ENCODE results near the gene STIM1. TPM values are rescaled to one million over a fixed set of nuclear protein-coding genes. Genes with fewer than 3 reads are reported as not detected.

The STIM1 gene
- total RNA-seq, 4 donors from 2014 or later, result 42.2 to 71.0 (median 51.1) TPM

DNA sequence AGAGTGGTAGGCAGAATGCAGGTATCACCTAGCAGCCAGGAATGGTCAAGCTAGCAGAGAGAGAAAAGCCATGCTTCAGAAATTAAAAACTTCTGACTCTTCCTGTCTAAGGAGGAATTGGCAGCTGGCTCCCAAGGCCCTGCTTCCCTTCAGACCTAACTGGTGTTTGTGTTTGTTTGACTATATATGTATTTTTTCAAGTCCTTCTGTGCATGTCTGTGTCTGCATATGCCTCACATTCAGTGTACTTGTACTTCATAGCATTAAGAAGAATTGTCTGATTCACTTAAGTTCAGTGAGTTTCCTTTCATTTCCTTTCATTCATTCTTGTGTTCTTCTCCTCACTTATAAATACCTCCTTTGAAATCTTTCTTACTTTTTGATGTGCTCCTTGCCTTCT lies 130.2 kb downstream of the STIM1 start:
- ATAC-seq (ENCODE audit: low FRiP score), result no peak
- DNase-seq (ENCODE audit: low spot score), result no peak
- TF ChIP-seq, protein P1, sequence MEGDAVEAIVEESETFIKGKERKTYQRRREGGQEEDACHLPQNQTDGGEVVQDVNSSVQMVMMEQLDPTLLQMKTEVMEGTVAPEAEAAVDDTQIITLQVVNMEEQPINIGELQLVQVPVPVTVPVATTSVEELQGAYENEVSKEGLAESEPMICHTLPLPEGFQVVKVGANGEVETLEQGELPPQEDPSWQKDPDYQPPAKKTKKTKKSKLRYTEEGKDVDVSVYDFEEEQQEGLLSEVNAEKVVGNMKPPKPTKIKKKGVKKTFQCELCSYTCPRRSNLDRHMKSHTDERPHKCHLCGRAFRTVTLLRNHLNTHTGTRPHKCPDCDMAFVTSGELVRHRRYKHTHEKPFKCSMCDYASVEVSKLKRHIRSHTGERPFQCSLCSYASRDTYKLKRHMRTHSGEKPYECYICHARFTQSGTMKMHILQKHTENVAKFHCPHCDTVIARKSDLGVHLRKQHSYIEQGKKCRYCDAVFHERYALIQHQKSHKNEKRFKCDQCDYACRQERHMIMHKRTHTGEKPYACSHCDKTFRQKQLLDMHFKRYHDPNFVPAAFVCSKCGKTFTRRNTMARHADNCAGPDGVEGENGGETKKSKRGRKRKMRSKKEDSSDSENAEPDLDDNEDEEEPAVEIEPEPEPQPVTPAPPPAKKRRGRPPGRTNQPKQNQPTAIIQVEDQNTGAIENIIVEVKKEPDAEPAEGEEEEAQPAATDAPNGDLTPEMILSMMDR (IDR thresholded peaks at IDR 0.05), result no peak

DNA sequence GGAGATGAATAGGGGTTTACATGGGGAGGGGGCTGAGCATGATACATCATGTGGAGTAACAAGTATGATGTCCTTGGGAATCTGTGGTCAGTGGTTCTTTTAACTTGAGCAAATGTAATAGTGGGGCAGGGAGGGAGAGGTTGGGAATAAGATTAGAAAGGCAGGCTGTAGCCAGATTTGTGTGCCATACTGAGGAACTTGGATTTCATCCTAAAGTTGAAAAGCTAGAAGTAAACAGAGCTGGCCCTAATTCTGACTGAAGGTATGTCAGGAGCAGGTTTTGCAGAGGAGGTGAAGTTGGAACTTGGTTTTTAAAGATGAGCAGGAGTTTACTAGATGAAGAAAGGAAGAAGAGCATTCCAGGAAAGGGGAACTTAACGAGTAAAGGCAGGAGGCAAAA lies 130.8 kb downstream of the STIM1 start:
- no peak for ATAC-seq (ENCODE audit: low FRiP score)

DNA sequence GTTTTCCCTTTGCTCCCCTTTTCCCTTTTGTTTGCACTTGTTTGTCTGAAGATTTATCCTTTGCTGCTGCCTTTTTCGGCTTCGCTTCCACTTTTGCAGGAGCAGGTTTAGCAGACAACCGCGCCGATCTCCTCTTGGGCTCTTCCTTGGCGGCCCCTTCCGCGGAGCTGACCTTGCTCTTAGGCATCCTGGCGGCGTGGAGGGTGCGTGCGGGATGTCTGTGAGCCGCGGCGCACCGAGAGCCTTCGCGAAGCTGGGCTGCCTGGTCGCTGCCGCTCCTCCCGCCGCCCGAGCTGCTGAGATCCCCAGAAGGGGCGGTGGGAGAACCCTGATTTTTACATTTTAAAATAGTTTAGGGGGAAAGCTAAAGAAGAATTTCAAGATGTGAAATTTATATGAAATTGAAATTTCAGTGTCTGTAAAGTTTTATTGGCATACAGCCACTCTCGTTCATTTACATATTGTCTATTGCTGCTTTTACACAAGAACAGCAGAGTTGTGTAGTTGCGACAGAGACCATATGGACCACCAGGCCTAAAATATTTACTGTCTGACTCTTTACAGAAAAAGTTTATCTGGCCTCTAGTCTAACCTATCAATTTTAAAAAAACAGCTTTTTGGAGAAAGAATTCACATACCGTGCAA lies 133.9 kb downstream of the STIM1 start:
- ATAC-seq (ENCODE audit: low FRiP score) (no peak), DNase-seq (ENCODE audit: low spot score) (no peak)
- TF ChIP-seq, protein P1 (IDR thresholded peaks at IDR 0.05), result no peak

More for the DNA sequence above, 130.8 kb downstream of the STIM1 start:
- DNase-seq (ENCODE audit: low spot score), result no peak
- TF ChIP-seq, protein P1 (IDR thresholded peaks at IDR 0.05), result no peak

DNA sequence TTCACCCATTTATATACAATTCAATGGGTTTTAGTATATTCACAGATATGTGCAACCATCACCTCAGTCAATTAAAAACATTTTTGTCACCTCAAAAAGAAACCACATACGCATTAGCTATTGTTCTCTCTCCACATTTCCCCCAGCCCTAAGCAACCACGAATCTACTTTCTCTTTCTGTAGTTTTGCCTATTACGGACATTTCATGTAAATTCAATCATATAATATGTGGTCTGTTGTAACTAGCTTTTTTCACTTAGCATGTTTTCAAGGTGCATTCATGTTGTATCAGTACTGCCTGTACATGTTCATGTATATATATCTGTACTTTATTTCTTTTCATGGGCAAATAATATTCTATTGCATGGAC lies 134.4 kb downstream of the STIM1 start:
- DNase-seq (ENCODE audit: low spot score) (no peak), ATAC-seq (ENCODE audit: low FRiP score) (no peak)
- TF ChIP-seq, protein P1 (IDR thresholded peaks at IDR 0.05), result no peak

DNA sequence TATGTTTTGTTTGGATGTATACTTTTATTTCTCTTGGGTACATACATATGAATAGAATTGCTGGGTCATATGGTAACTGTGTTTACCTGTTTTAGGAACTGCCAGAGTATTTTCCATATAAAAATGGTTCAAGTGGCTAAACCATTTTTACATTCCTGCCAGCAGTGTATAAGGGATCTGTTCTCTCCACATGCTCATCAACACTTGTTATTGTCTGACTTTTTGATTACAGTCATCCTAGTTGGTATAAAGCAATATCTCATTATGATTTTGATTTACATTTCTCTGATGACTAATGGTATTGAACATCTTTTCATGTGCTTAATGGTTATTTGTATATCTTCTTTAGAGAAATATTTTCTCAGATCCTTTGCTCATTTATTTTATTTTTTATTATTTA lies 134.9 kb downstream of the STIM1 start:
- TF ChIP-seq, protein P1 (IDR thresholded peaks at IDR 0.05), result no peak
- DNase-seq (ENCODE audit: low spot score) (no peak), ATAC-seq (ENCODE audit: low FRiP score) (no peak)

- TF ChIP-seq, protein P1 (IDR thresholded peaks at IDR 0.05), result no peak
- no peak for ATAC-seq (ENCODE audit: low FRiP score)
Measured at GRCh38 chr11:3992964-3993363, 137.5 kb downstream of the STIM1 start.

GRCh38 chr11:3994030-3994640 lies 138.7 kb downstream of the STIM1 start:
- DNase-seq (ENCODE audit: low spot score) (no peak), ATAC-seq (ENCODE audit: low FRiP score) (no peak)
- TF ChIP-seq, protein P1 (IDR thresholded peaks at IDR 0.05), result no peak

More at GRCh38 chr11:3992964-3993363, 137.5 kb downstream of the STIM1 start:
- DNase-seq (ENCODE audit: low spot score), result no peak

Data from omental fat pad (tissue), 4 donors.